ENCODE data around the gene CYSTM1. TPM values are rescaled to one million over a fixed set of nuclear protein-coding genes. Genes with fewer than 3 reads are reported as not detected.

The CYSTM1 gene
- total and polyA plus RNA-seq, 7 experiments from 2014 or later: 1.6 to 11.1 (median 3.5) TPM

GRCh38 chr5:140245341-140245740 lies 70.4 kb downstream of the CYSTM1 start:
- CTCF ChIA-PET: interaction anchor here (0.6 to 14.4 kb wide), 9 partner anchors 12 to 475 kb away, joined by 3 to 262 read pairs (median 5); partner anchors contain the start of gene HBEGF
- intact Hi-C loops (cut with micrococcal nuclease): loop anchor here (2.0 kb wide), 2 partner anchors 57 to 71 kb away; partner anchors contain the start of genes CYSTM1 (in 1 of the 2) and PFDN1 (in 1 of the 2)
- no peaks in the 10 kb centered on the region for H3K27me3 Mint-ChIP-seq
- Histone ChIP-seq H3K27ac (ENCODE audit: low read depth, low read length) (no peak overlapping the region), H3K4me3 (ENCODE audit: low read length) (no peak overlapping the region), H3K9me3 (ENCODE audit: control insufficient read depth in 2 of 3, low read length in 3 of 3) (no peaks in the 10 kb centered on the region), H3K36me3 (ENCODE audit: control insufficient read depth in 2 of 3, insufficient read depth in 3 of 3, low read length in 3 of 3) (no peaks in the 10 kb centered on the region), H3K27me3 (ENCODE audit: control insufficient read depth in 2 of 2, insufficient read depth in 2 of 2, low read length in 2 of 2) (no peaks in the 10 kb centered on the region), H3K4me1 (ENCODE audit: control insufficient read depth in 2 of 2, insufficient read depth in 2 of 2, low read length in 2 of 2) (peaks cover 0 to 18% of the 10 kb centered on the region in 2 donors)
- POLR2A ChIA-PET: interaction anchor here (1.8 kb wide), 1 partner anchor 106 kb away, joined by 4 read pairs; no protein-coding TSS in a partner anchor
- H3K36me3 Mint-ChIP-seq: peaks cover 0 to 23% (median 4%) of the 10 kb centered on the region in 5 donors
- peak; percentile 62 for ATAC-seq
- H3K4me3 Mint-ChIP-seq: peak overlapping the region in 6 of 10 donors; percentile 0 to 64 (median 40)
- no peak for DNase-seq
- peaks cover 10 to 49% (median 33%) of the 10 kb centered on the region in 7 donors for H3K4me1 Mint-ChIP-seq
- H3K9me3 Mint-ChIP-seq: no peaks in the 10 kb centered on the region
- peak overlapping the region; percentile 38 to 94 (median 71) for H3K27ac Mint-ChIP-seq

GRCh38 chr5:140245926-140246325 lies 70.9 kb downstream of the CYSTM1 start:
- no peaks in the 10 kb centered on the region for H3K36me3 ChIP-seq (ENCODE audit: control insufficient read depth in 2 of 3, insufficient read depth in 3 of 3, low read length in 3 of 3)
- no peak overlapping the region for H3K27ac ChIP-seq (ENCODE audit: low read depth, low read length)
- H3K9me3 Mint-ChIP-seq: no peaks in the 10 kb centered on the region
- no peaks in the 10 kb centered on the region for H3K9me3 ChIP-seq (ENCODE audit: control insufficient read depth in 2 of 3, low read length in 3 of 3)
- peaks cover 14 to 52% (median 38%) of the 10 kb centered on the region in 7 donors for H3K4me1 Mint-ChIP-seq
- peaks cover 0 to 25% (median 6%) of the 10 kb centered on the region in 5 donors for H3K36me3 Mint-ChIP-seq
- no peak for ATAC-seq
- H3K4me3 Mint-ChIP-seq: peak overlapping the region in 1 of 10 donors; percentile 8
- DNase-seq: no peak
- H3K27me3 ChIP-seq (ENCODE audit: control insufficient read depth in 2 of 2, insufficient read depth in 2 of 2, low read length in 2 of 2): no peaks in the 10 kb centered on the region
- H3K27ac Mint-ChIP-seq: peak overlapping the region in 6 of 9 donors; percentile 18 to 85 (median 40)
- H3K4me1 ChIP-seq (ENCODE audit: control insufficient read depth in 2 of 2, insufficient read depth in 2 of 2, low read length in 2 of 2): peaks cover 0 to 18% of the 10 kb centered on the region in 2 donors
- H3K4me3 ChIP-seq (ENCODE audit: low read length): no peak overlapping the region
- CTCF ChIA-PET: interaction anchor here (1.8 to 14.4 kb wide), 4 partner anchors 11 to 113 kb away, joined by 5 to 262 read pairs (median 12); partner anchors contain the start of gene HBEGF
- POLR2A ChIA-PET: interaction anchor here (1.8 kb wide), 1 partner anchor 106 kb away, joined by 4 read pairs; no protein-coding TSS in a partner anchor
- intact Hi-C loops (cut with micrococcal nuclease): loop anchor here (2.0 kb wide), 2 partner anchors 57 to 71 kb away; partner anchors contain the start of genes CYSTM1 (in 1 of the 2) and PFDN1 (in 1 of the 2)
- H3K27me3 Mint-ChIP-seq: no peaks in the 10 kb centered on the region

GRCh38 chr5:140246378-140247122 lies 71.6 kb downstream of the CYSTM1 start:
- peaks cover 0 to 26% (median 6%) of the 10 kb centered on the region in 5 donors for H3K36me3 Mint-ChIP-seq
- H3K4me1 ChIP-seq (ENCODE audit: control insufficient read depth in 2 of 2, insufficient read depth in 2 of 2, low read length in 2 of 2): peaks cover 4 to 23% of the 10 kb centered on the region in 2 donors
- no peaks in the 10 kb centered on the region for H3K9me3 ChIP-seq (ENCODE audit: control insufficient read depth in 2 of 3, low read length in 3 of 3)
- no peaks in the 10 kb centered on the region for H3K9me3 Mint-ChIP-seq
- ATAC-seq (no peak), DNase-seq (no peak)
- H3K27me3 ChIP-seq (ENCODE audit: control insufficient read depth in 2 of 2, insufficient read depth in 2 of 2, low read length in 2 of 2): no peaks in the 10 kb centered on the region
- H3K4me3 Mint-ChIP-seq: peak overlapping the region in 1 of 10 donors; percentile 5
- POLR2A ChIA-PET: no interaction called here
- H3K27me3 Mint-ChIP-seq: no peaks in the 10 kb centered on the region
- intact Hi-C loops (cut with micrococcal nuclease): no loop called here
- CTCF ChIA-PET: interaction anchor here (14.4 kb wide), 1 partner anchor 103 kb away, joined by 262 read pairs; the partner anchor contains the start of gene HBEGF
- peaks cover 18 to 56% (median 42%) of the 10 kb centered on the region in 7 donors for H3K4me1 Mint-ChIP-seq
- H3K36me3 ChIP-seq (ENCODE audit: control insufficient read depth in 2 of 3, insufficient read depth in 3 of 3, low read length in 3 of 3): no peaks in the 10 kb centered on the region
- peak overlapping the region in 6 of 9 donors; percentile 18 to 70 (median 40) for H3K27ac Mint-ChIP-seq
- H3K4me3 ChIP-seq (ENCODE audit: low read length): no peak overlapping the region
- H3K27ac ChIP-seq (ENCODE audit: low read depth, low read length): no peak overlapping the region

DNA sequence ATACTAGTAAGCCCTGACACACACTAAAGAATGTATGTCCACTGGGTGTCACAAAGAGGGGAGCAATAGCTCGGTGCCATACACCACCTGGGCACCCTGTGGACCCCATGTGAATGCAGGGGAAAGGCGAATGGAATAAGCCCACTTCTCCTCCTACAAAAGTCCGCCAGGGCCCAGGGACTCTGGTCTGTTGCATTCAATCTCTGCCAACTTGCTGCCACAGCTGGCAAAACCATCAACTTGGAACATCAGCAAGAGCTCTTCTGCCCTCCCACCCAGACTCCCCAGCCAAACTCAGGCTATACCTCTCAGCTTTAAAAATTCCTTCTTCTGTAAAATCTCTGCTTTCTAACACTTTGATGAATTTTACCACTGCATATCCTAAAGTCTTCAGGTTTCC lies 73.4 kb downstream of the CYSTM1 start:
- ChIA-PET POLR2A (interaction anchor here (0.6 kb wide), 1 partner anchor 1448 kb away, joined by 5 read pairs; no protein-coding TSS in a partner anchor), CTCF (interaction anchor here (1.6 to 14.4 kb wide), 2 partner anchors 12 to 101 kb away, joined by 5 to 262 read pairs; partner anchors contain the start of gene HBEGF)
- H3K4me1 Mint-ChIP-seq: peaks cover 31 to 74% (median 57%) of the 10 kb centered on the region in 7 donors
- H3K9me3 Mint-ChIP-seq: no peaks in the 10 kb centered on the region
- ATAC-seq (no peak), DNase-seq (no peak)
- H3K4me3 Mint-ChIP-seq: no peak overlapping the region
- Histone ChIP-seq H3K36me3 (ENCODE audit: control insufficient read depth in 2 of 3, insufficient read depth in 3 of 3, low read length in 3 of 3) (no peaks in the 10 kb centered on the region), H3K4me1 (ENCODE audit: control insufficient read depth in 2 of 2, insufficient read depth in 2 of 2, low read length in 2 of 2) (peaks cover 8 to 34% of the 10 kb centered on the region in 2 donors), H3K27ac (ENCODE audit: low read depth, low read length) (no peak overlapping the region), H3K27me3 (ENCODE audit: control insufficient read depth in 2 of 2, insufficient read depth in 2 of 2, low read length in 2 of 2) (no peaks in the 10 kb centered on the region), H3K9me3 (ENCODE audit: control insufficient read depth in 2 of 3, low read length in 3 of 3) (no peaks in the 10 kb centered on the region), H3K4me3 (ENCODE audit: low read length) (no peak overlapping the region)
- H3K27ac Mint-ChIP-seq: peak overlapping the region in 1 of 9 donors; percentile 42
- no peaks in the 10 kb centered on the region for H3K27me3 Mint-ChIP-seq
- H3K36me3 Mint-ChIP-seq: peaks cover 0 to 28% (median 6%) of the 10 kb centered on the region in 5 donors
- intact Hi-C loops (cut with micrococcal nuclease): no loop called here

GRCh38 chr5:140249536-140249935 lies 74.5 kb downstream of the CYSTM1 start:
- Mint-ChIP-seq H3K4me1 (peaks cover 31 to 73% (median 54%) of the 10 kb centered on the region in 7 donors), H3K27ac (peak overlapping the region in 4 of 9 donors; percentile 5 to 90 (median 54)), H3K36me3 (peaks cover 0 to 26% (median 5%) of the 10 kb centered on the region in 5 donors), H3K27me3 (no peaks in the 10 kb centered on the region), H3K4me3 (peak overlapping the region in 2 of 10 donors; percentile 34 to 64), H3K9me3 (no peaks in the 10 kb centered on the region)
- DNase-seq (no peak), ATAC-seq (no peak)
- intact Hi-C loops (cut with micrococcal nuclease): no loop called here
- ChIA-PET POLR2A (no interaction called here), CTCF (interaction anchor here (1.8 to 14.4 kb wide), 2 partner anchors 9 to 100 kb away, joined by 4 to 262 read pairs; partner anchors contain the start of gene HBEGF)
- no peaks in the 10 kb centered on the region for H3K27me3 ChIP-seq (ENCODE audit: control insufficient read depth in 2 of 2, insufficient read depth in 2 of 2, low read length in 2 of 2)
- H3K36me3 ChIP-seq (ENCODE audit: control insufficient read depth in 2 of 3, insufficient read depth in 3 of 3, low read length in 3 of 3): no peaks in the 10 kb centered on the region
- H3K4me1 ChIP-seq (ENCODE audit: control insufficient read depth in 2 of 2, insufficient read depth in 2 of 2, low read length in 2 of 2): peaks cover 8 to 34% of the 10 kb centered on the region in 2 donors
- no peaks in the 10 kb centered on the region for H3K9me3 ChIP-seq (ENCODE audit: control insufficient read depth in 2 of 3, low read length in 3 of 3)
- no peak overlapping the region for H3K27ac ChIP-seq (ENCODE audit: low read depth, low read length)
- H3K4me3 ChIP-seq (ENCODE audit: low read length): no peak overlapping the region

DNA sequence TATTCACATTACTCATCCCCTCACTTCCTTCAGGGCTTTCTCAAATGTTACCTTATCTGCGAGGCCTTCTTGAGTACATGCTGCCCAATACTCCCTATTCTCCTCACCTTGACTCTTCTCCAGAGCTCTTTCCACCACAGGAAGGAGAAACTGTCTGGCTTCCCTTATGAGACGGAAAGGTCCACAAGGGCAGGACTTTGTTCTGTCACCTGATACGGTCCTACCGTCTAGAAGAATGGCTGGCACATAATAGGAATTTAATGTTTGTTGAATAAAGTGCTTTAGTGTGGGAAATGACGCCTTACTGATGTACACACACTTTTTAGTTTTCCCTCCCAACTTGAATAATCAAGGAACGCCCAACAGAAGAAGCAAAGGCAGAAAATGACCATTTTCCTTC lies 75.4 kb downstream of the CYSTM1 start:
- intact Hi-C loops (cut with micrococcal nuclease): loop anchor here in 1 of 2 donors (2.0 kb wide), 1 partner anchor 52 kb away; the partner anchor contains the start of gene PFDN1
- Histone ChIP-seq H3K27me3 (ENCODE audit: control insufficient read depth in 2 of 2, insufficient read depth in 2 of 2, low read length in 2 of 2) (no peaks in the 10 kb centered on the region), H3K4me1 (ENCODE audit: control insufficient read depth in 2 of 2, insufficient read depth in 2 of 2, low read length in 2 of 2) (peaks cover 8 to 25% of the 10 kb centered on the region in 2 donors), H3K36me3 (ENCODE audit: control insufficient read depth in 2 of 3, insufficient read depth in 3 of 3, low read length in 3 of 3) (no peaks in the 10 kb centered on the region), H3K4me3 (ENCODE audit: low read length) (no peak overlapping the region), H3K9me3 (ENCODE audit: control insufficient read depth in 2 of 3, low read length in 3 of 3) (no peaks in the 10 kb centered on the region), H3K27ac (ENCODE audit: low read depth, low read length) (no peak overlapping the region)
- Mint-ChIP-seq H3K36me3 (peaks cover 0 to 19% (median 4%) of the 10 kb centered on the region in 5 donors), H3K27me3 (no peaks in the 10 kb centered on the region), H3K4me1 (peaks cover 31 to 65% (median 46%) of the 10 kb centered on the region in 7 donors), H3K4me3 (peak overlapping the region in 1 of 10 donors; percentile 36), H3K9me3 (no peaks in the 10 kb centered on the region), H3K27ac (peak overlapping the region in 6 of 9 donors; percentile 19 to 53 (median 40))
- DNase-seq (no peak), ATAC-seq (no peak)
- ChIA-PET CTCF (interaction anchor here (0.7 to 14.4 kb wide), 3 partner anchors 10 to 114 kb away, joined by 3 to 262 read pairs (median 4); partner anchors contain the start of gene HBEGF), POLR2A (no interaction called here)

All from naive thymus-derived CD4-positive, alpha-beta T cell (primary cell).